ENCODE results near the gene CYP4F3. TPM values are rescaled to one million over a fixed set of nuclear protein-coding genes. Genes with fewer than 3 reads are reported as not detected.
"Not testable (repeated sequence)": the region's sequence is repeated elsewhere in the genome, so short reads cannot be mapped to it uniquely, and the experiment has no call there.

CYP4F3 gene
- total and polyA plus RNA-seq, 4 donors, result 0.20 to 1.7 (median 1.2) TPM

DNA sequence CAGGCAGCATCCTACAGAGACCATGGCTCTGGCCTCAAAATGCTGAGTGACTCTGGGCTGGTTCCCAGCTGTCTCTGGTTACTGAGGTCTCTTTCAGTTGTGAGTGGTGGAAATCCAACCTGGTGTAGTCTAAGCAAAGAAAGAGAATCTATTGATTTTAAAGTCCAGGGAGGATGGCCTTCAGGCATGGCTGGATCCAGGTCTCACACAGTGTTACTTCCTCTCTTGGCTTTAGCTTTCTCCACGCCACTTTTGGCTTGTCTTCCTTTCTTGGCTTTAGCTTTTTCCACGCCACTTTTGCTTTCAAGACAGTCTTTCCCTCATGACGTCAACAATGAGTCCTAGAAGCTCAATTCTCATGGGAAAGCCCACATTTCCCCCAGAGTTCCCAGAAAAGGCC is 4.1 kb downstream of the CYP4F3 start:
- 72 to 74% methylated on average over 3 of the region's 3 CpGs for WGBS, 2 donors
- TF ChIP-seq, protein P1, sequence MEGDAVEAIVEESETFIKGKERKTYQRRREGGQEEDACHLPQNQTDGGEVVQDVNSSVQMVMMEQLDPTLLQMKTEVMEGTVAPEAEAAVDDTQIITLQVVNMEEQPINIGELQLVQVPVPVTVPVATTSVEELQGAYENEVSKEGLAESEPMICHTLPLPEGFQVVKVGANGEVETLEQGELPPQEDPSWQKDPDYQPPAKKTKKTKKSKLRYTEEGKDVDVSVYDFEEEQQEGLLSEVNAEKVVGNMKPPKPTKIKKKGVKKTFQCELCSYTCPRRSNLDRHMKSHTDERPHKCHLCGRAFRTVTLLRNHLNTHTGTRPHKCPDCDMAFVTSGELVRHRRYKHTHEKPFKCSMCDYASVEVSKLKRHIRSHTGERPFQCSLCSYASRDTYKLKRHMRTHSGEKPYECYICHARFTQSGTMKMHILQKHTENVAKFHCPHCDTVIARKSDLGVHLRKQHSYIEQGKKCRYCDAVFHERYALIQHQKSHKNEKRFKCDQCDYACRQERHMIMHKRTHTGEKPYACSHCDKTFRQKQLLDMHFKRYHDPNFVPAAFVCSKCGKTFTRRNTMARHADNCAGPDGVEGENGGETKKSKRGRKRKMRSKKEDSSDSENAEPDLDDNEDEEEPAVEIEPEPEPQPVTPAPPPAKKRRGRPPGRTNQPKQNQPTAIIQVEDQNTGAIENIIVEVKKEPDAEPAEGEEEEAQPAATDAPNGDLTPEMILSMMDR (IDR thresholded peaks at IDR 0.05; ENCODE audit: control extremely low read depth, extremely low read depth), result no peak

DNA sequence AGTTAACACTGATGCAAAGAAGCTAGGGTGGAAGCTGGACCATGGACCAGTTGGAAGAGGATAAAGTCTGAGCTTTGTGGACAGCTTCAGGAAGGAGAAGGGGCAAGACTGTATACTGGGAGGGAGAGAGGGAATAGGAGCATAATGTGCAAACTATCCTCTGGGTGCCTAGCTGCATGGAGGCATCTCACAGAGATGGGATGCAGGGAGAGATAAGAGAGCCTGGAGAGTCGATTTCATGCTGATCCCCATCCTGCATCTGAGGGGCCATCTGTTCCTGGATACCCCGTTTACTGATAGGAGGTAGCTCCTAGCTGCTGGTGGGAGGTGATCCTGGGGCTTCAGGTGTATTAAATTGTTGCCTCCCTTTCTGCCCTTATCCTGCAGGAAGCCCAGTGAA is 8.8 kb downstream of the CYP4F3 start:
- no peak for DNase-seq
- Histone ChIP-seq H3K27ac (ENCODE audit: low read depth in 1 of 2, low read length in 1 of 2) (no peak overlapping the region), H3K4me1 (ENCODE audit: control insufficient read depth in 5 of 5, insufficient read depth in 5 of 5, low read length in 5 of 5) (no peaks in the 10 kb centered on the region)

More for the DNA sequence above, 4.1 kb downstream of the CYP4F3 start:
- Histone ChIP-seq H3K27me3 (ENCODE audit: control insufficient read depth in 3 of 3, insufficient read depth in 3 of 3, low read length in 2 of 3) (no peaks in the 10 kb centered on the region), H3K4me3 (no peak overlapping the region), H3K9ac (ENCODE audit: insufficient read depth in 1 of 2, low read length in 2 of 2) (no peak overlapping the region), H3K36me3 (ENCODE audit: control insufficient read depth in 4 of 4, insufficient read depth in 4 of 4, low read length in 4 of 4) (no peaks in the 10 kb centered on the region), H3K9me3 (ENCODE audit: control insufficient read depth in 4 of 4, insufficient read depth in 3 of 4, low read length in 3 of 4) (peaks cover 0 to 6% (median 0%) of the 10 kb centered on the region in 4 donors), H3K27ac (ENCODE audit: low read depth in 1 of 2, low read length in 1 of 2) (no peak overlapping the region), H3K4me1 (ENCODE audit: control insufficient read depth in 5 of 5, insufficient read depth in 5 of 5, low read length in 5 of 5) (peaks cover 0 to 7% (median 0%) of the 10 kb centered on the region in 5 donors)
- ATAC-seq (ENCODE audit: insufficient read depth, low FRiP score) (no peak), DNase-seq (no peak)

DNA sequence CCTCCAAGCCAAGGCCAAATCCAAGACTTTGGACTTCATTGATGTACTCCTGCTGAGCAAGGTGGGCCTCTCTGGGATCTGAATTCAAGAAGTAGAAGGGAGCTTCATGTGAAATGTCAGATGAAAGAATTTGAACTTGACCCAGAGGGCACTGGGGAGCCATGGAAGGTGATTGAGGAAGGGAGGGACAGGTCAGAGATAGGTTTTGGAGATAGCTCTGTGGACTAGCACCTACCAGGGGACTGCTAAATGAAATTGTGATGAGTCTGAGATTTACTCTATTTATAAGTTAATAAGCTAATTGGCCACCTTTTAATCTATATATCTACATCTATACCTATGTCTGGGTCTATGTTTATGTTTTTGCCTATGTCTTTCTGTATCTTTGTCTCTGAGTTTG is 9.4 kb downstream of the CYP4F3 start:
- H3K9me3 ChIP-seq (ENCODE audit: control insufficient read depth in 4 of 4, insufficient read depth in 3 of 4, low read length in 3 of 4); H3K4me1 ChIP-seq (ENCODE audit: control insufficient read depth in 5 of 5, insufficient read depth in 5 of 5, low read length in 5 of 5); ATAC-seq (ENCODE audit: insufficient read depth, low FRiP score); H3K9ac ChIP-seq (ENCODE audit: insufficient read depth in 1 of 2, low read length in 2 of 2); H3K36me3 ChIP-seq (ENCODE audit: control insufficient read depth in 4 of 4, insufficient read depth in 4 of 4, low read length in 4 of 4); H3K27me3 ChIP-seq (ENCODE audit: control insufficient read depth in 3 of 3, insufficient read depth in 3 of 3, low read length in 2 of 3); H3K27ac ChIP-seq (ENCODE audit: low read depth in 1 of 2, low read length in 1 of 2); DNase-seq; H3K4me3 ChIP-seq: not testable (repeated sequence)

More for the DNA sequence above, 8.8 kb downstream of the CYP4F3 start:
- WGBS, 2 donors, result 71 to 77% methylated on average over 2 of the region's 2 CpGs
- Histone ChIP-seq H3K9me3 (ENCODE audit: control insufficient read depth in 4 of 4, insufficient read depth in 3 of 4, low read length in 3 of 4) (peaks cover 0 to 6% (median 0%) of the 10 kb centered on the region in 4 donors), H3K4me3 (no peak overlapping the region), H3K27me3 (ENCODE audit: control insufficient read depth in 3 of 3, insufficient read depth in 3 of 3, low read length in 2 of 3) (no peaks in the 10 kb centered on the region), H3K36me3 (ENCODE audit: control insufficient read depth in 4 of 4, insufficient read depth in 4 of 4, low read length in 4 of 4) (no peaks in the 10 kb centered on the region), H3K9ac (ENCODE audit: insufficient read depth in 1 of 2, low read length in 2 of 2) (no peak overlapping the region)
- TF ChIP-seq, protein P1 (IDR thresholded peaks at IDR 0.05; ENCODE audit: control extremely low read depth, extremely low read depth), result no peak
- ATAC-seq (ENCODE audit: insufficient read depth, low FRiP score), result no peak

DNA sequence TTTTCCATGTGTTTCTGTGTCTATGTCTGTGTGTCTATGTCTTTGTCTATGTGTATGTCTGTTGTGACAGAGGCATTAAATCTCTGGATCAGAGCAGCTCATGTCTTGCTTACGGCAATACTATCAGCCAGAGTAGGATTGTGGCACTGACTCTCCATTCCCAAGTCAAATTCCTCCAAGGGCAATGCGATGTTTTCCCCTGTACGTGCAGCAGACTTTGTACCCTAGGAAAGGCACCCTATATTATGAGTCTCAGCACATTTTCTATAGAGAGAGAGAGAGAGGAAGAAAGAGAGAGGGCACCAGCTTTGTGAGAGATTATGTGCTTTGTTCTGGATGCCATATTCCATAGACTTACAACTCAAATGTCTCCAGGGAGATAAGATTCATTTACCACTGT is 11.1 kb downstream of the CYP4F3 start:
- WGBS, 2 donors, result 62 to 93% methylated on average over 3 of the region's 3 CpGs
- no peak overlapping the region for H3K4me3 ChIP-seq
- no peaks in the 10 kb centered on the region for H3K4me1 ChIP-seq (ENCODE audit: control insufficient read depth in 5 of 5, insufficient read depth in 5 of 5, low read length in 5 of 5)
- no peak for ATAC-seq (ENCODE audit: insufficient read depth, low FRiP score)
- no peak overlapping the region for H3K9ac ChIP-seq (ENCODE audit: insufficient read depth in 1 of 2, low read length in 2 of 2)
- H3K27me3 ChIP-seq (ENCODE audit: control insufficient read depth in 3 of 3, insufficient read depth in 3 of 3, low read length in 2 of 3), result no peaks in the 10 kb centered on the region
- H3K9me3 ChIP-seq (ENCODE audit: control insufficient read depth in 4 of 4, insufficient read depth in 3 of 4, low read length in 3 of 4), result peaks cover 0 to under 1% (median 0%) of the 10 kb centered on the region in 4 donors
- no peaks in the 10 kb centered on the region for H3K36me3 ChIP-seq (ENCODE audit: control insufficient read depth in 4 of 4, insufficient read depth in 4 of 4, low read length in 4 of 4)
- TF ChIP-seq, protein P1 (IDR thresholded peaks at IDR 0.05; ENCODE audit: control extremely low read depth, extremely low read depth), result no peak
- no peak for DNase-seq
- H3K27ac ChIP-seq (ENCODE audit: low read depth in 1 of 2, low read length in 1 of 2), result no peak overlapping the region
